GM19397 (cell line): ENCODE data around the gene PDZRN3.
A peak's percentile ranks its signal among the peaks of the same experiment; 100 is the strongest.

ENCODE experiments used
- ATAC-seq: cut with Tn5 transposase; IDR thresholded peaks from one replicate; pipeline ENCODE4 v1.9.1; 2021; ENCODE audit warnings: mild to moderate bottlenecking, moderate library complexity; ENCODE audit not compliant: unreplicated experiment

Gene PDZRN3

DNA sequence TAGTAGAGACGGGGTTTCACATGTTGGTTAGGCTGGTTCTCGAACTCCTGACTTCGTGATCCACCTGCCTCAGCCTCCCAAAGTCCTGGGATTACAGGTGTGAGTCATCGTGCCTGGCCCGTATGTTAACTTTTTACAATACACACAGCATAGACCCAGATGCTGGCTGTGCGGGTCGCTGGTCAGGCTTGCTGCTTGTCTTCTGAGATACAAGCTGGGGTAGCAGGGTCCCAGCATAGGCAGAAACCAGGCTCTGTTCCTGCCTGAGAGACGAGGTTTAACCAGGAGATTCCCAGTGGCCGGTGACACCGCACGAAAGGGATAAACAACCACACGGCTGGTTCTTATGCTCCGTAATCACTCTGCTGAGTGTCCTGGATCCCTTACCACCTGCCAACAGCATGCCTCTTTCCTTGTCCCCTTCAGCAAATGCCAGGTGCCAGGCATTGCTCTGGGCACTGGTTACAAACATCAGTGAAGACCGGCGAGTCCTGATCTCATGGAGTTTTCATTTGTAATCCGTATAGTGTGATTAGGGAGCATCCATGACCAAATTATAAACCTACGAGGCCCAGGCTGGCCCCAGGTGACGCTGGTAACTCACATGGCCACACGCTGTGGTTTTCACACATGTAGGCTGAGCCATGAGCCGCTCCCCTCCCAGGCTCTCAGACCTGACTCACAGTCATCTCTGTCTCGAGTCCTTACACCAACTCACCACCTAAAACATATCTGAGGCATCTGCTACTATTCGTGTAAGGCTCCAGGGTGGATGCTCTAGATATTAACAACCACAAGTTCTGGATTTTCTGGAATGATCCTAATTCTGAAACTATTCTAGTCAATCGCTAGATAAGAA, 125.7 kb downstream of the PDZRN3 start:
- no peak for ATAC-seq

DNA sequence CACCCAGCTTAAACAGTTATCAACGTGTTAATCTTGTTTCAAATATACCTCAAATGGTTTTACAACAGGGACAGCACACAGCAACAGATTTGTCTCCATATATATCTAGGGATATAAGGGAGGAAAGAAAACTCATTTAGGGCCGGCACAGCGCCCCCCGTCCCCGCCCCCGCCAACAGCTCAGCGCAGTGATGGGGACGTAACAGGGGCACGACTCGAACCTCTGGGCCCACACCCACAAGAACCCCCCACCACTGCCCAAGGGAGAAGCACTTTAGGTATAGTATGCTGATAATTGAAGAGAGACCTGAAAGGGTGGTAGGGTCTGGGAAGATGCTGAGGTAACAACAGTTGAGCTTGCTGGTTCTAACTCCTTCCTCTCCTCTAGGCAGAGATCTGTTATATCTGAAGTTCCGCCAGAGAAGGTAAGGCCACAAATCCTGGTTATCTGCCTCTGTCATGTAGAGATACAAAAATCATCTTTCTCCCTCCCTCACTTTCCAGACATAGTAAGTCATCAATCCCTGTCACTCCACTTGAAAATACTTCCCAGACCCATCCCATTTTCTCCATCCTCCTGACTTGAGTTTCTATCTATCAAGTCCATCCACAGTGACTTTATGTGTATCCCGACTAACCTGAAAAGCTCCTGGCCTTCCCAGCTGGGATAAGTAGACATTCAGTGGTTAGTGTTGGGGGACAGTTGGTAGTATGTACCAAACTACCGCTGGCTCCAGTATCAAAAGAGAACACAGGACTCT, 126.9 kb downstream of the PDZRN3 start:
- no peak for ATAC-seq

- ATAC-seq, result no peak
Observed at GRCh38 chr3:73493543-73494308, 131.0 kb downstream of the PDZRN3 start.

DNA sequence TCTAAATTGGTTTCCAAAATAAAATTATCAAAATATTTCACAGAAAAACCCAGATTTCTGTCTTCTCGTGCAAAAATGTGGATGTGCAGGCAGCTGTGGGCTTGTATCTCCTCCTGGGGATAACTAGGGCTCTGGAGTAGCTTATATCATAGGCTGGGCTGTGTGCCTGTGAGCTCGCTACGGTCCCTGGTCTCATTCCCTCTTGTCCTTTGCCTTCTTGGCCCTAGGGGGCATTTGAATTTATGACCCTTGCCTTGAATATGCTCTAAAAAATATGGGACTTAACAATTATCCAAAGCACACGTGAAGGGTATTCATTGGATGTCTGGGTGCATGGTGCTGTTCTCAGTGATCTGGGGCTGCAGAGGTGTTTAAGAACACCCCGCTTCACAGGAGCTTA, 132.6 kb downstream of the PDZRN3 start:
- no peak for ATAC-seq

- ATAC-seq, result no peak
Observed at GRCh38 chr3:73491287-73491662, 133.5 kb downstream of the PDZRN3 start.

GRCh38 chr3:73490453-73491286, 134.1 kb downstream of the PDZRN3 start:
- ATAC-seq, result no peak

DNA sequence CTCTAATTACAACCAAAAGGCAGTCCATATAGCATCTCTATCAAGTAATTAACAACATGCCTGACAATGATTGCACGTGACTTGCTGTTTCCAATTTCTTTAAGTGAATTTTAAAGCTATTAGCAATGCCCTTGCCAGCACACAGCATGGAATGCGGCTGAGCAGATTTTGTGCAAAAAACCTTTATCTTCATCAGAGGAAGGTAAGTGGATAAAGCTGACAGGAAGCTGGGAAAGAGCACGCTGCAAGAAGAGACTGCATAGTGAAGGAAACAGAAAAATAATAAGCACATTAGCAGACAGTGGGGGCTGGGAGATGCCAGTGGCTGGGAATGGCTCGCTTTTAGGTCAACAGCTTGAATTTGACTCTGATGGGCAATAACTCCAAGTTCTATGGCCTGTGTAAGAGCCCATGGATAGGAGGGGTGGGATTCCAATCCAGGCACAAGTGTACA, 138.8 kb downstream of the PDZRN3 start:
- ATAC-seq, result no peak

DNA sequence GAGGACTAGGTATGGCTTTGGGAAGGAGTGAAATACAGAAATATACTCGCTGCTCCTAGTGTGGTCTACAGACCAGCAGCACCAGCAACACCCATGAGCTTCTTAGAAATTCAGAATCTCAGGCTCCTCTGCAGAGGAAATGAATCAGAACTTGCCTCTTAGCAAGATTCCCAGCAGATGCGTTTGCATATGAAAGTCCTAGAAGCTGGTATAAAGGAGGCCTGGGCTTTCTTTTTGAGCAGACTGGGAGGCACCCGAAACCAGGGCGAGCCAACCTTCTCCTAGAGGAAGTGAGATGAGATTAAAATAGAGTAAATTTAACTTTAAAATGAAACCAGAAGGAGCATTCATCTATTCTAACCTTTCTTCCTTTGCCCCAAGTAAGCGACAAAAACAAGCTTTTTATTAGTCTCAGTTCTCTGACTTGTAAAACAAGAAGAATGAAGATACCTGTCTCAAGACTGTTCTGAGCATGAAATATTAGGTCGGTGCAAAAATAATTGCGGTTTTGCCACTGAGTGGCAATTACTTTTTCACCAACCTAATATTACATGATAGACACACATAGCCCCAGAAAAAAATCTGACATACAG, 140.0 kb downstream of the PDZRN3 start:
- ATAC-seq, result peak; percentile 67

- no peak for ATAC-seq
Observed at GRCh38 chr3:73481888-73482287, 142.9 kb downstream of the PDZRN3 start.

DNA sequence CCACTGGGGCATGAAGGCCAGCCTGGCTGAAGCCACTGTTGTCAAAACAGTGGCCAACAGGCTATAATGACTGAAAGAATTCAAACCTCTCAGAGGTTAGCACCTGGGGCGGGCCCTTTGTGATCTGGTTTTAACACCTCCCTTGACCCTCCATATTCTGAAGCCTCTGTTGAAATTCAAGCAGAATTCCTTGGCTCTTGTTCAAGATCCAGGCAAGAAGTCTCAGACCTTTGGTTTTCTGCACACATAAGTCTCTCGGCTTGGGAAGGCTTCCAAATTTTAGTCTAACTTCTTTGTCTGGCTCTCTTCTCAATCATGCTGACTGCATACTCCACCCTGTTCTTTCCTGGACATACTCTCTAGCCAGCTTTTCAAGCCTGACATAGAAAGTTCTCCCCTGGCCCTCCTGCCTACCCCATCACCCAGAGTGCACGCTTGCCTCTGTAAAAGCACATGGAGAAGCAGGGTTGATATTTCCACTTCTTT, 144.5 kb downstream of the PDZRN3 start:
- ATAC-seq, result no peak

DNA sequence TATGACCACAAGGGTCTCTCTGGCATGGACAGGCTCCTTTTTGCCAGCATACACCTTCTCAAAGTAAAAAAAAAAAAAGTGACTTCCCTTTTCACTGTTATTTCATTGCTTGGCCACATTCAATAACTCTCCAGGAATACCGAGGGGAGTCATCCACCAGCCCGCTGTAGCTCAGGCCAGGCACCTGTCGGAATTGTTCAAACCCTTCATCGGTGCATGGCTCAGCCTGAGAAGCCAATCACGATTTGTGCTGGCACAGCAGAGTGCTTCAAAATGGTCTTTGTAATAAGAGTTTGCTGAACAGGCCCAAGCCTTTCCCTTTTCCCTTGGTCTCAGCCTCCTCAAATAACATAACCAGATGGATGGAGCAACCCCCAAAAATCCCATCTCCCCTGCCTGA, 145.4 kb downstream of the PDZRN3 start:
- no peak for ATAC-seq

DNA sequence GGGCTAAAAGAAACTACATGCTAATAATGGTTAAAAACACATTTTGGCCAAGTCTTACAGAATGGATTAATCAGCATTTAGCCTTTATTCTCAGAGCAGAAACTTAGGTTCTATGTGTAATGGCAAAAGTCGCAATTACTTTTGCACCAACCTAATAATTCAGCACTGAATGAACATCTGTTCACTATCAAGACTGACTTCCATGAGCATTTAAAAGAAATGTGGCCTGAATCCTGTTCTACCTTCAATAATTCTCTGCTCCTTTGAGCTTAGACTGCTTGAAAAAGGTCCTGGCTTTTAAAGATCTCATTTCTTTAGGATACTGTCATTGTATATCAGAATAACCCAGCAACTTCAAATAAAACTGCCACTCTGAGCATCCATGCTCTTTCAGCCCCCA, 145.9 kb downstream of the PDZRN3 start:
- no peak for ATAC-seq

DNA sequence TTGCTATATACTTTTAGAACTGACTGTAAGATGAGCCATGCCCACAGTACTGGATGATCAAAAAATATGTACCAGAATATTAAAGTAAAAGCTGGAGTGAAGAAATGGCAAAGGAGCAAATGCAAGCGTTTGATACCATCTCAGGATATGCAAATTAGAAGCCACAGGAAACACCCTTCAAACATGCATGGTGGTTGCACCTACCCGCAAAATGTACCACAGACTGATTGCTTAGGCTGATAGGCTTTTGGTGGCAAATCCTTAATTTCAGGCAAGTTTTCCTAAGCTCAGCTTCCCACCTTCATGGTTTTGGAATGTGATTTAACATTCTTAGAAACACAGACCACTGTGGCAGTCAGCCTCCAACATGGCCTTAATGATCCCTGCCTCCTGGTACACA, 149.0 kb downstream of the PDZRN3 start:
- ATAC-seq, result no peak

DNA sequence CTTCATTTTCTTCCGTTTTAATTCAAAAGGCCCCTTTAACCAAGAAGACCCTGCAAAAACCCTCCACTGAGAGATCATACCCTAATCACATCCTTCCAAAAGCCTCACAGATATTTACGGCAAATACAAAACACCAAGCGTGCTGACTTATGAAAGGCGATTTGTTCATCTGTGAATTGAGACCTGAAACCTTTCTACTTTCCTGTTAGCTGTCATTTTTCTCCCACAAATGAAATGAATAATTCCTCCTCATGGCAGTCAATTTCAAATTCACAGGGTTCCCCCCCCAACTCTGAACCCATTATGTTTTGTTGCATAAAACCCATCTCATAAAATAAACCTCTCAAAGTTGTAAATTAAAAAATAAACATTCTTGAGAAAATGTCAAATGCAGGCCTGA, 149.6 kb downstream of the PDZRN3 start:
- ATAC-seq, result no peak

GRCh38 chr3:73474619-73475018, 150.1 kb downstream of the PDZRN3 start:
- no peak for ATAC-seq

DNA sequence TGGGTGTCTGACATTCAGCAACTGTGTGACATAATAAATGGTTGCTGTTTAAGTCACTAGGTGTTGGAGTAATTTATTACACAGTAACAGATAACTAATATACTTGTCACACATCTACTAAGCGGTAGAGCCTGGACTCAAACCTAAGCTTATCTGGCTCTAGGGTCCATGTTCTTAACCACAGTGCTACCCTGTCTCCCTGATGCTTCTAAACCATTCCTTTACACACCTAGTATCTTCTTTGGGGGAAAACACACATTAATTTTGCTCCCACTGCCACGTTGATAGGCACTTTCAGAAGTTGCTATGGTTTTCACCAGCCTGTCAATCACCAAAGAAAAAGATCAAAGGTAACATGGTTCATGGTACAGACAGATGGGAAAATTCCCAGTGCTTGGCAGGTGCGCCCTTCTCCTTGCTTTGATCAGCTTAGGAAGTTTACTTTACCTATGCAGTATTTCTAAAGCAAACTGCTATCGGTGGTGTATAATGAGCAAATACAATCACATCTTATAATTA, 150.8 kb downstream of the PDZRN3 start:
- no peak for ATAC-seq

- ATAC-seq, result no peak
Observed at GRCh38 chr3:73473181-73473897, 151.4 kb downstream of the PDZRN3 start.

DNA sequence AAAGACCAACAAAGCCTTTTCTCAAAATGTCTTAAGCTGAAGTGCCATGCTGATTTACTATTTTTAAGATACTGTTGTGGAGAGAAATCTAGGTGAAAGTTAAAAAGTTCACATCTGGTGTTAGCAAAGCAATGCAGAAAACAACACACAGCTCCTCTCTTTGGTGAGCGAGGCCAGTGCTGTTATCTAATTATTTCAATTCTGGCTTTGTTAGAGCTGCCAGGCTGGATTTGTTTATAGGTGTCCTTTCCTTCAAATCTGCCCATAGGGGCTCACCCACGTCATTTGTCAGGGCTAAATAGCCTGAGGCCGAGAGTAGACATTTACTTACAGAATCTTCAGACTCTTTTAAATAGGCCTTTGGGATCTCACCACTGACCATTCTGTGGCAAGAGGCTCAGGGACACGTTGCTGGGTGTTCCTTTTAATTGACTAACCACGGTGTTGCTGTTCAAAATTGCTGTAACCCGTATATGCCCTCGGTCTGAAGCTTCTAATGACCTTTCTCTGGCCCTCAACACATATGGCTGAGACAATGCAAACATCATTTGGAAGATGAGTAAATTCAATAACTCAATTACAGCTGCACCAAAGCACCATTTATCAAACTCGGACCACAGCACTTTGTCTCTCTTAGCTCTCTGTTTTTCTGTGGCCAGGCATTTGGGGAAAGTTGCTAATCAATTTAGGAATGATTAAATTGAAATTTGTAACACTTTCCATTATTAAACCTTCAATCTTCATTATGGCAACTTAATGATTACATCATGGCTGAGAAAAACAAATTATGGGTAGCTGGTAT, 152.6 kb downstream of the PDZRN3 start:
- ATAC-seq, result no peak
